K562 (cell line): ENCODE results near the gene CCDC136. TPM values are rescaled to one million over a fixed set of nuclear protein-coding genes. Genes with fewer than 3 reads are reported as not detected.

Experiments
- EP300 ChIP-seq: IDR thresholded peaks from 2 replicates; pipeline ENCODE4 v1.6.1; 2012; ENCODE audit warnings: low read length, improper control_type of control experiment
- FOXP1 ChIP-seq: sonication (generic); formaldehyde crosslinking; IDR thresholded peaks from 2 replicates; pipeline ENCODE4 v1.8.0; 2022; ENCODE audit warnings: mild to moderate bottlenecking, missing genetic modification reagents
- HDAC8 ChIP-seq: fragments of 450-650 bp; IDR thresholded peaks from 2 replicates; pipeline ENCODE4 v1.6.1; 2016; ENCODE audit warnings: mild to moderate bottlenecking, missing genetic modification characterization, moderate library complexity, missing compliant biosample characterization
- HEY1 ChIP-seq: fragments of 250-450 bp; sonication (Bioruptor Pico); IDR thresholded peaks from 2 replicates; pipeline ENCODE4 v1.5.0; 2020; ENCODE audit warnings: mild to moderate bottlenecking, moderate library complexity, borderline replicate concordance
- KDM5B ChIP-seq: fragments of 200-600 bp; sonication (generic); IDR thresholded peaks from 2 replicates; pipeline ENCODE4 v1.6.1; 2012; ENCODE audit warnings: low read depth, mild to moderate bottlenecking, moderate library complexity, low read length, control low read depth, inconsistent platforms; ENCODE audit not compliant: insufficient replicate concordance
- MCM7 ChIP-seq, 2 experiments: fragments of 450-650 bp; IDR thresholded peaks; 2 replicates each; pipeline ENCODE4 v1.6.1; 2016 to 2018
- MED1 ChIP-seq: sonication (generic); formaldehyde crosslinking; IDR thresholded peaks from 2 replicates; pipeline ENCODE4 v1.8.1; 2023; ENCODE audit warnings: missing genetic modification reagents, borderline replicate concordance
- NFE2 ChIP-seq: IDR thresholded peaks from 2 replicates; pipeline ENCODE4 v1.6.1; 2014; ENCODE audit warnings: antibody characterized with exemption, low read depth
- NFRKB ChIP-seq: fragments of 450-650 bp; IDR thresholded peaks from 2 replicates; pipeline ENCODE4 v1.6.1; 2016; ENCODE audit warnings: low read depth
- NR3C1 ChIP-seq: sonication (generic); formaldehyde crosslinking; IDR thresholded peaks from 2 replicates; pipeline ENCODE4 v1.8.1; 2022; ENCODE audit warnings: missing genetic modification reagents
- POLR2AphosphoS5 ChIP-seq: IDR thresholded peaks from 2 replicates; pipeline ENCODE4 v1.6.1; 2011; ENCODE audit warnings: mild to moderate bottlenecking, low read depth, low read length, moderate library complexity; ENCODE audit not compliant: control insufficient read depth, insufficient read depth
- ZBTB7A ChIP-seq: IDR thresholded peaks from 2 replicates; pipeline ENCODE4 v1.6.1; 2011; ENCODE audit warnings: low read depth, mild to moderate bottlenecking, low read length, moderate library complexity, borderline replicate concordance; ENCODE audit not compliant: control insufficient read depth
- ZEB2 ChIP-seq: fragments of 450-650 bp; IDR thresholded peaks from 2 replicates; pipeline ENCODE4 v1.6.1; 2016
- ZKSCAN8 ChIP-seq: fragments of 200-800 bp; sonication (Bioruptor generic); IDR thresholded peaks from 2 replicates; pipeline ENCODE4 v1.6.1; 2016; ENCODE audit warnings: missing genetic modification characterization, missing compliant biosample characterization
- ZNF217 ChIP-seq: sonication (generic); formaldehyde crosslinking; IDR thresholded peaks from 2 replicates; pipeline ENCODE4 v1.8.0; 2022; ENCODE audit warnings: mild to moderate bottlenecking, missing genetic modification reagents
- ZNF23 ChIP-seq: fragments of 250-450 bp; sonication (Bioruptor Pico); IDR thresholded peaks from 2 replicates; pipeline ENCODE4 v1.4.0; 2020; ENCODE audit warnings: mild to moderate bottlenecking
- ZNF668 ChIP-seq: fragments of 250-450 bp; sonication (Bioruptor Pico); IDR thresholded peaks from 2 replicates; pipeline ENCODE4 v1.8.0; 2022; ENCODE audit warnings: mild to moderate bottlenecking, inconsistent platforms
- polyA plus RNA-seq, 8 experiments: library from polyadenylated mRNA; depleted of rRNA in 4 of 8; stranded (reverse) in 5 of 8; unstranded in 3 of 8; fragments of >200 nt; fragmentation: Nextera tagmentation in 2 of 8; fragmentation: Illumina TruSeq in 1 of 8; extraction: Ambion mirVana in 2 of 8; extraction: Trizol in 1 of 8; gene quantifications; 2 replicates each; pipeline versions ENCODE4 v1.2.1 to v1.2.3, GENCODE V29; 2011 to 2014; ENCODE audit warnings: inconsistent platforms in 1 of 8, missing spikeins in 1 of 8
- total RNA-seq, 7 experiments: library from RNA; depleted of rRNA in 6 of 7; stranded (reverse); fragments of >200 nt in 6 of 7; fragmentation: Illumina TruSeq in 2 of 7; extraction: Trizol in 2 of 7; gene quantifications; 2 replicates each; pipeline versions ENCODE4 v1.2.1 to v1.2.3, GENCODE V29; 2011 to 2021; ENCODE audit warnings: low replicate concordance in 1 of 7
- TF ChIP-seq, protein P1 (sequence below): fragments of 250-450 bp; sonication (Bioruptor Pico); IDR thresholded peaks from 2 replicates; pipeline ENCODE4 v1.8.0; 2022; ENCODE audit warnings: inconsistent platforms, mild to moderate bottlenecking, moderate library complexity, borderline replicate concordance
- TF ChIP-seq, protein P2 (sequence below): sonication (generic); formaldehyde crosslinking; IDR thresholded peaks from 2 replicates; pipeline ENCODE4 v1.8.1; 2023; ENCODE audit warnings: mild to moderate bottlenecking, missing genetic modification reagents
- TF ChIP-seq, protein P3 (sequence below): sonication (generic); formaldehyde crosslinking; IDR thresholded peaks from 2 replicates; pipeline ENCODE4 v1.8.1; 2023; ENCODE audit warnings: mild to moderate bottlenecking, missing genetic modification reagents
- TF ChIP-seq, protein P4 (sequence below): fragments of 450-650 bp; IDR thresholded peaks from 2 replicates; pipeline ENCODE4 v1.6.1; 2017; ENCODE audit warnings: antibody characterized with exemption, mild to moderate bottlenecking

The CCDC136 gene
- total and polyA plus RNA-seq, 9 of the 15 experiments (the other 6 are each of a cell fraction or from before 2014, with no cell fraction given), result 2.4 to 40.8 (median 26.5) TPM

DNA sequence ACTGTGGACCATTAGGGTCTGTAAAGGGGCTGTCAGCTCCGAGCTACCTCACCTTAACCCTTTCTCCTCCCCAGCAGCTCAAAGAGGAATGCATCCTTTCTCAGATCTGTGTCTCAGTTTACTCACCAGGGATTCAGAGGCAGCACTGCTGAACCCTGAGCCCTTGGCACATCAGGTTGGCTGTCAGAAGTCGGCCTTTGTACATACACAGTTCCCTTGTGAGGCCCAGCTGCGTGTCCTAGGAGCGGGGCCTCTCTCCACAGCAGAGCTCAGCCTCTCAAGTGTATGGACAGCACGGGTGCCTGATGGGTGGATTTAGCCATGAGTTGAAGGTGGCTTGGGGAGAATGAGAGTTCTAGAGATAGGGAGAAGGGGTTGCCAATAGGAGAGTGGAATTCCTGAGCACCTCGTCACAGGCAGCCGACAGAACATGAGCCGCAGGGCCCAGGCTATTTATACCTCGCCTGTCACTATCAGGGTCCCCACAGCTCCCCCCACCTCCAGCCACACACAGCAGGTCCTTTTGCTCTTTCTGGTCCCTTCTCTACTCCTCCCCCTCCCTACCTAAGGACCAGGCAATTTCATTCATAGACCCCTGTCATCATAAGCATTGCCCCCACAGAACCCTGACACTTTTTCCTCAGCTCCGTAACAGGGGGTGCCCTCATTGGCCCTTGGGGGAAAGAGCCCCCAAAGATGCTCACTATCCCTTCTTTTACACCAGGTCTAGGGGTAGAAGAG is 36.4 kb downstream of the CCDC136 start (continued):
- TF ChIP-seq HEY1 (CRISPR knock-in tag), result no peak
- TF ChIP-seq, protein P1, sequence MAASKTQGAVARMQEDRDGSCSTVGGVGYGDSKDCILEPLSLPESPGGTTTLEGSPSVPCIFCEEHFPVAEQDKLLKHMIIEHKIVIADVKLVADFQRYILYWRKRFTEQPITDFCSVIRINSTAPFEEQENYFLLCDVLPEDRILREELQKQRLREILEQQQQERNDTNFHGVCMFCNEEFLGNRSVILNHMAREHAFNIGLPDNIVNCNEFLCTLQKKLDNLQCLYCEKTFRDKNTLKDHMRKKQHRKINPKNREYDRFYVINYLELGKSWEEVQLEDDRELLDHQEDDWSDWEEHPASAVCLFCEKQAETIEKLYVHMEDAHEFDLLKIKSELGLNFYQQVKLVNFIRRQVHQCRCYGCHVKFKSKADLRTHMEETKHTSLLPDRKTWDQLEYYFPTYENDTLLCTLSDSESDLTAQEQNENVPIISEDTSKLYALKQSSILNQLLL (CRISPR knock-in tag), result no peak
- TF ChIP-seq MED1, result no peak
- no peak for TF ChIP-seq ZEB2
- TF ChIP-seq NFRKB, result no peak
- no peak for TF ChIP-seq HDAC8 (tag)
- peak; percentile 71 for TF ChIP-seq ZBTB7A
- TF ChIP-seq, protein P2, sequence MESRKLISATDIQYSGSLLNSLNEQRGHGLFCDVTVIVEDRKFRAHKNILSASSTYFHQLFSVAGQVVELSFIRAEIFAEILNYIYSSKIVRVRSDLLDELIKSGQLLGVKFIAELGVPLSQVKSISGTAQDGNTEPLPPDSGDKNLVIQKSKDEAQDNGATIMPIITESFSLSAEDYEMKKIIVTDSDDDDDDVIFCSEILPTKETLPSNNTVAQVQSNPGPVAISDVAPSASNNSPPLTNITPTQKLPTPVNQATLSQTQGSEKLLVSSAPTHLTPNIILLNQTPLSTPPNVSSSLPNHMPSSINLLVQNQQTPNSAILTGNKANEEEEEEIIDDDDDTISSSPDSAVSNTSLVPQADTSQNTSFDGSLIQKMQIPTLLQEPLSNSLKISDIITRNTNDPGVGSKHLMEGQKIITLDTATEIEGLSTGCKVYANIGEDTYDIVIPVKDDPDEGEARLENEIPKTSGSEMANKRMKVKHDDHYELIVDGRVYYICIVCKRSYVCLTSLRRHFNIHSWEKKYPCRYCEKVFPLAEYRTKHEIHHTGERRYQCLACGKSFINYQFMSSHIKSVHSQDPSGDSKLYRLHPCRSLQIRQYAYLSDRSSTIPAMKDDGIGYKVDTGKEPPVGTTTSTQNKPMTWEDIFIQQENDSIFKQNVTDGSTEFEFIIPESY (CRISPR knock-in tag), result no peak
- TF ChIP-seq KDM5B, result no peak
- no peak for TF ChIP-seq ZNF668 (CRISPR knock-in tag)
- TF ChIP-seq FOXP1, result no peak
- no peak for TF ChIP-seq ZNF217 (CRISPR knock-in tag)
- TF ChIP-seq, protein P3, sequence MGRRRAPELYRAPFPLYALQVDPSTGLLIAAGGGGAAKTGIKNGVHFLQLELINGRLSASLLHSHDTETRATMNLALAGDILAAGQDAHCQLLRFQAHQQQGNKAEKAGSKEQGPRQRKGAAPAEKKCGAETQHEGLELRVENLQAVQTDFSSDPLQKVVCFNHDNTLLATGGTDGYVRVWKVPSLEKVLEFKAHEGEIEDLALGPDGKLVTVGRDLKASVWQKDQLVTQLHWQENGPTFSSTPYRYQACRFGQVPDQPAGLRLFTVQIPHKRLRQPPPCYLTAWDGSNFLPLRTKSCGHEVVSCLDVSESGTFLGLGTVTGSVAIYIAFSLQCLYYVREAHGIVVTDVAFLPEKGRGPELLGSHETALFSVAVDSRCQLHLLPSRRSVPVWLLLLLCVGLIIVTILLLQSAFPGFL (CRISPR knock-in tag), result no peak
- no peak for TF ChIP-seq MCM7 (IDR thresholded peaks at IDR 0.05)
- peak; percentile 60; the same call in 1 of the 2 replicates for TF ChIP-seq POLR2AphosphoS5
- no peak for TF ChIP-seq NFE2
- TF ChIP-seq ZKSCAN8, result no peak
- TF ChIP-seq NR3C1, result no peak
- TF ChIP-seq ZNF23 (CRISPR knock-in tag), result no peak
- TF ChIP-seq EP300, result no peak
- TF ChIP-seq, protein P4, sequence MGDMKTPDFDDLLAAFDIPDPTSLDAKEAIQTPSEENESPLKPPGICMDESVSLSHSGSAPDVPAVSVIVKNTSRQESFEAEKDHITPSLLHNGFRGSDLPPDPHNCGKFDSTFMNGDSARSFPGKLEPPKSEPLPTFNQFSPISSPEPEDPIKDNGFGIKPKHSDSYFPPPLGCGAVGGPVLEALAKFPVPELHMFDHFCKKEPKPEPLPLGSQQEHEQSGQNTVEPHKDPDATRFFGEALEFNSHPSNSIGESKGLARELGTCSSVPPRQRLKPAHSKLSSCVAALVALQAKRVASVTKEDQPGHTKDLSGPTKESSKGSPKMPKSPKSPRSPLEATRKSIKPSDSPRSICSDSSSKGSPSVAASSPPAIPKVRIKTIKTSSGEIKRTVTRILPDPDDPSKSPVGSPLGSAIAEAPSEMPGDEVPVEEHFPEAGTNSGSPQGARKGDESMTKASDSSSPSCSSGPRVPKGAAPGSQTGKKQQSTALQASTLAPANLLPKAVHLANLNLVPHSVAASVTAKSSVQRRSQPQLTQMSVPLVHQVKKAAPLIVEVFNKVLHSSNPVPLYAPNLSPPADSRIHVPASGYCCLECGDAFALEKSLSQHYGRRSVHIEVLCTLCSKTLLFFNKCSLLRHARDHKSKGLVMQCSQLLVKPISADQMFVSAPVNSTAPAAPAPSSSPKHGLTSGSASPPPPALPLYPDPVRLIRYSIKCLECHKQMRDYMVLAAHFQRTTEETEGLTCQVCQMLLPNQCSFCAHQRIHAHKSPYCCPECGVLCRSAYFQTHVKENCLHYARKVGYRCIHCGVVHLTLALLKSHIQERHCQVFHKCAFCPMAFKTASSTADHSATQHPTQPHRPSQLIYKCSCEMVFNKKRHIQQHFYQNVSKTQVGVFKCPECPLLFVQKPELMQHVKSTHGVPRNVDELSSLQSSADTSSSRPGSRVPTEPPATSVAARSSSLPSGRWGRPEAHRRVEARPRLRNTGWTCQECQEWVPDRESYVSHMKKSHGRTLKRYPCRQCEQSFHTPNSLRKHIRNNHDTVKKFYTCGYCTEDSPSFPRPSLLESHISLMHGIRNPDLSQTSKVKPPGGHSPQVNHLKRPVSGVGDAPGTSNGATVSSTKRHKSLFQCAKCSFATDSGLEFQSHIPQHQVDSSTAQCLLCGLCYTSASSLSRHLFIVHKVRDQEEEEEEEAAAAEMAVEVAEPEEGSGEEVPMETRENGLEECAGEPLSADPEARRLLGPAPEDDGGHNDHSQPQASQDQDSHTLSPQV, result no peak
